GM23338 (cell line): ENCODE measurements around the gene TBC1D5. TPM values are rescaled to one million over a fixed set of nuclear protein-coding genes. Genes with fewer than 3 reads are reported as not detected.

Source experiments
- ATAC-seq: fragments of 200-7000 bp; cut with Tn5 transposase; 3 replicates; pipeline ENCODE4 v1.9.1; 2020
- DNase-seq: peaks from one replicate; pipeline ENCODE4 v3.0.0-alpha.2; 2015; ENCODE audit warnings: low spot score
- H2AFZ ChIP-seq: fragments of 200-600 bp; sonication (generic); 2 replicates; pipeline ENCODE4 v1.8.0; 2016; ENCODE audit warnings: antibody characterized with exemption, mild to moderate bottlenecking, moderate library complexity
- H3F3A ChIP-seq: fragments of 200-600 bp; sonication (generic); replicated peaks from 2 replicates; pipeline ENCODE4 v1.8.0; 2017; ENCODE audit warnings: antibody characterized with exemption, mixed run types, low read depth
- H3K27ac ChIP-seq: fragments of 200-600 bp; sonication (generic); 2 replicates; pipeline ENCODE4 v1.6.1; 2016; ENCODE audit warnings: low read depth
- H3K27me3 ChIP-seq: fragments of 200-600 bp; sonication (generic); 2 replicates; pipeline ENCODE4 v1.8.0; 2016; ENCODE audit warnings: mild to moderate bottlenecking, mixed run types, moderate library complexity; ENCODE audit not compliant: insufficient read depth
- H3K36me3 ChIP-seq: fragments of 200-600 bp; sonication (generic); 2 replicates; pipeline ENCODE4 v1.8.0; 2016; ENCODE audit warnings: mild to moderate bottlenecking; ENCODE audit not compliant: insufficient read depth
- H3K4me1 ChIP-seq: fragments of 200-600 bp; sonication (generic); 2 replicates; pipeline ENCODE4 v1.8.0; 2016; ENCODE audit warnings: mild to moderate bottlenecking, moderate library complexity; ENCODE audit not compliant: insufficient read depth
- H3K4me2 ChIP-seq: fragments of 200-600 bp; sonication (generic); 2 replicates; pipeline ENCODE4 v1.7.1; 2017; ENCODE audit warnings: mixed run types
- H3K4me3 ChIP-seq: fragments of 200-600 bp; sonication (generic); 2 replicates; pipeline ENCODE4 v1.6.1; 2016; ENCODE audit warnings: mixed run types
- H3K79me2 ChIP-seq: fragments of 200-600 bp; sonication (generic); replicated peaks from 2 replicates; pipeline ENCODE4 v1.8.0; 2017; ENCODE audit warnings: mild to moderate bottlenecking; ENCODE audit not compliant: insufficient read depth
- H3K9me2 ChIP-seq: fragments of 200-600 bp; sonication (generic); 2 replicates; pipeline ENCODE4 v1.8.0; 2017; ENCODE audit not compliant: insufficient read depth
- H4K20me1 ChIP-seq: fragments of 200-600 bp; sonication (generic); replicated peaks from 2 replicates; pipeline ENCODE4 v1.8.0; 2017; ENCODE audit warnings: mild to moderate bottlenecking; ENCODE audit not compliant: insufficient read depth
- H3K27ac Mint-ChIP-seq: 2 replicates; pipeline ENCODE4 v1.8.0; 2020; ENCODE audit warnings: inconsistent platforms, mild to moderate bottlenecking, moderate library complexity, mixed read lengths
- H3K27me3 Mint-ChIP-seq: 3 replicates; pipeline ENCODE4 v1.8.0; 2022; ENCODE audit warnings: low read depth, mild to moderate bottlenecking, moderate library complexity, mixed read lengths, inconsistent platforms; ENCODE audit not compliant: insufficient read depth, poor library complexity
- H3K36me3 Mint-ChIP-seq: 3 replicates; pipeline ENCODE4 v1.8.0; 2021; ENCODE audit warnings: low read depth, mild to moderate bottlenecking, inconsistent platforms, moderate library complexity, mixed read lengths
- H3K4me1 Mint-ChIP-seq: 3 replicates; pipeline ENCODE4 v1.8.0; 2020; ENCODE audit warnings: mild to moderate bottlenecking, inconsistent platforms, mixed read lengths
- H3K4me3 Mint-ChIP-seq: 3 replicates; pipeline ENCODE4 v1.8.0; 2021; ENCODE audit warnings: moderate library complexity, mild to moderate bottlenecking, inconsistent platforms, mixed read lengths
- H3K9me3 Mint-ChIP-seq: 3 replicates; pipeline ENCODE4 v1.8.0; 2020; ENCODE audit warnings: moderate library complexity, mild to moderate bottlenecking, inconsistent platforms, mixed read lengths
- CREB1 ChIP-seq: fragments of 250-450 bp; sonication (Bioruptor Pico); IDR thresholded peaks from 2 replicates; pipeline ENCODE4 v1.5.0; 2020; ENCODE audit warnings: low read depth, mild to moderate bottlenecking, moderate library complexity
- EZH2phosphoT487 ChIP-seq: fragments of 200-600 bp; sonication (generic); IDR thresholded peaks from one replicate; pipeline ENCODE4 v1.8.1; 2018; ENCODE audit warnings: antibody characterized with exemption; ENCODE audit not compliant: unreplicated experiment
- POLR2AphosphoS5 ChIP-seq: IDR thresholded peaks from 2 replicates; pipeline ENCODE4 v1.6.1; 2016; ENCODE audit warnings: antibody characterized with exemption, low read depth
- STAT1 ChIP-seq: IDR thresholded peaks from one replicate; pipeline ENCODE4 v1.6.1; 2016; ENCODE audit warnings: antibody characterized with exemption; ENCODE audit not compliant: unreplicated experiment
- ZNF114 ChIP-seq: fragments of 250-450 bp; sonication (Bioruptor Pico); IDR thresholded peaks from 2 replicates; pipeline ENCODE4 v1.5.0; 2020; ENCODE audit warnings: mild to moderate bottlenecking, moderate library complexity
- polyA plus RNA-seq: library from polyadenylated mRNA; unstranded; fragments of >200 nt; fragmentation: Nextera tagmentation; extraction: Ambion mirVana; gene quantifications from 2 replicates; pipeline ENCODE4 v1.2.1, GENCODE V29; 2016
- total RNA-seq: library from RNA; depleted of rRNA; stranded (reverse); fragments of >200 nt; shearing (Covaris generic); gene quantifications from 2 replicates; pipeline ENCODE4 v1.2.3, GENCODE V29; 2014
- TF ChIP-seq, protein P1 (sequence below): fragments of 250-450 bp; sonication (Bioruptor Pico); IDR thresholded peaks from 2 replicates; pipeline ENCODE4 v1.5.0; 2020; ENCODE audit warnings: mild to moderate bottlenecking, moderate library complexity
- TF ChIP-seq, protein P2 (sequence below): IDR thresholded peaks from one replicate; pipeline ENCODE4 v1.6.1; 2018; ENCODE audit warnings: antibody characterized with exemption; ENCODE audit not compliant: unreplicated experiment
- TF ChIP-seq, protein P3 (sequence below): IDR thresholded peaks from 2 replicates; pipeline ENCODE4 v1.6.1; 2016; ENCODE audit warnings: antibody characterized with exemption

Gene TBC1D5
- total and polyA plus RNA-seq, 2 experiments from 2014 or later, result 21.8 to 48.1 TPM

DNA sequence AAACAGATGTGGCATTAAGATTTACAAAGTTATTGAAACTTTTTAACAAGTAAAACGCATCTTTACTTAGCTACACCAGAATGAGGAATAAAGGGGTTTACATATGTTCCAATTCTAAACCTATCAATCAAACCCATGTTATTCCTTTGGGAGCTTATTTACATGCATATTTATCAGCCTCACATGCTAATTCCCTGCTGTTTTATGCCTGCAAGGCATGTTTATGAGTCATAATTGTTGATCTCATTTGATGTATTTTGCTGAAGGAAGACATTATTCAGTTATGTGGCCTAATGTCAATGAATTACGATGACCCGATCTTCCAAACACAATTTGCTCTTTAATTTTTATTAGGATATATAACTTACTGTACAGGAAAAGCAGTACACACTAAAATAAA, 272.9 kb downstream of the TBC1D5 start:
- Histone ChIP-seq H3K9me2 (no peaks in the 10 kb centered on the region), H3K4me3 (no peak overlapping the region), H2AFZ (no peak overlapping the region), H3K27me3 (no peaks in the 10 kb centered on the region), H3F3A (no peaks in the 10 kb centered on the region), H3K79me2 (no peaks in the 10 kb centered on the region), H3K4me1 (no peaks in the 10 kb centered on the region), H3K27ac (no peak overlapping the region), H3K4me2 (no peak overlapping the region), H3K36me3 (no peaks in the 10 kb centered on the region), H4K20me1 (no peaks in the 10 kb centered on the region)
- Mint-ChIP-seq H3K27me3 (no peaks in the 10 kb centered on the region), H3K36me3 (no peaks in the 10 kb centered on the region), H3K27ac (no peak overlapping the region), H3K4me1 (no peaks in the 10 kb centered on the region), H3K9me3 (no peaks in the 10 kb centered on the region), H3K4me3 (no peak overlapping the region)
- ATAC-seq (no peak), DNase-seq (no peak)
- TF ChIP-seq CREB1 (CRISPR knock-in tag), result no peak
- TF ChIP-seq, protein P1, sequence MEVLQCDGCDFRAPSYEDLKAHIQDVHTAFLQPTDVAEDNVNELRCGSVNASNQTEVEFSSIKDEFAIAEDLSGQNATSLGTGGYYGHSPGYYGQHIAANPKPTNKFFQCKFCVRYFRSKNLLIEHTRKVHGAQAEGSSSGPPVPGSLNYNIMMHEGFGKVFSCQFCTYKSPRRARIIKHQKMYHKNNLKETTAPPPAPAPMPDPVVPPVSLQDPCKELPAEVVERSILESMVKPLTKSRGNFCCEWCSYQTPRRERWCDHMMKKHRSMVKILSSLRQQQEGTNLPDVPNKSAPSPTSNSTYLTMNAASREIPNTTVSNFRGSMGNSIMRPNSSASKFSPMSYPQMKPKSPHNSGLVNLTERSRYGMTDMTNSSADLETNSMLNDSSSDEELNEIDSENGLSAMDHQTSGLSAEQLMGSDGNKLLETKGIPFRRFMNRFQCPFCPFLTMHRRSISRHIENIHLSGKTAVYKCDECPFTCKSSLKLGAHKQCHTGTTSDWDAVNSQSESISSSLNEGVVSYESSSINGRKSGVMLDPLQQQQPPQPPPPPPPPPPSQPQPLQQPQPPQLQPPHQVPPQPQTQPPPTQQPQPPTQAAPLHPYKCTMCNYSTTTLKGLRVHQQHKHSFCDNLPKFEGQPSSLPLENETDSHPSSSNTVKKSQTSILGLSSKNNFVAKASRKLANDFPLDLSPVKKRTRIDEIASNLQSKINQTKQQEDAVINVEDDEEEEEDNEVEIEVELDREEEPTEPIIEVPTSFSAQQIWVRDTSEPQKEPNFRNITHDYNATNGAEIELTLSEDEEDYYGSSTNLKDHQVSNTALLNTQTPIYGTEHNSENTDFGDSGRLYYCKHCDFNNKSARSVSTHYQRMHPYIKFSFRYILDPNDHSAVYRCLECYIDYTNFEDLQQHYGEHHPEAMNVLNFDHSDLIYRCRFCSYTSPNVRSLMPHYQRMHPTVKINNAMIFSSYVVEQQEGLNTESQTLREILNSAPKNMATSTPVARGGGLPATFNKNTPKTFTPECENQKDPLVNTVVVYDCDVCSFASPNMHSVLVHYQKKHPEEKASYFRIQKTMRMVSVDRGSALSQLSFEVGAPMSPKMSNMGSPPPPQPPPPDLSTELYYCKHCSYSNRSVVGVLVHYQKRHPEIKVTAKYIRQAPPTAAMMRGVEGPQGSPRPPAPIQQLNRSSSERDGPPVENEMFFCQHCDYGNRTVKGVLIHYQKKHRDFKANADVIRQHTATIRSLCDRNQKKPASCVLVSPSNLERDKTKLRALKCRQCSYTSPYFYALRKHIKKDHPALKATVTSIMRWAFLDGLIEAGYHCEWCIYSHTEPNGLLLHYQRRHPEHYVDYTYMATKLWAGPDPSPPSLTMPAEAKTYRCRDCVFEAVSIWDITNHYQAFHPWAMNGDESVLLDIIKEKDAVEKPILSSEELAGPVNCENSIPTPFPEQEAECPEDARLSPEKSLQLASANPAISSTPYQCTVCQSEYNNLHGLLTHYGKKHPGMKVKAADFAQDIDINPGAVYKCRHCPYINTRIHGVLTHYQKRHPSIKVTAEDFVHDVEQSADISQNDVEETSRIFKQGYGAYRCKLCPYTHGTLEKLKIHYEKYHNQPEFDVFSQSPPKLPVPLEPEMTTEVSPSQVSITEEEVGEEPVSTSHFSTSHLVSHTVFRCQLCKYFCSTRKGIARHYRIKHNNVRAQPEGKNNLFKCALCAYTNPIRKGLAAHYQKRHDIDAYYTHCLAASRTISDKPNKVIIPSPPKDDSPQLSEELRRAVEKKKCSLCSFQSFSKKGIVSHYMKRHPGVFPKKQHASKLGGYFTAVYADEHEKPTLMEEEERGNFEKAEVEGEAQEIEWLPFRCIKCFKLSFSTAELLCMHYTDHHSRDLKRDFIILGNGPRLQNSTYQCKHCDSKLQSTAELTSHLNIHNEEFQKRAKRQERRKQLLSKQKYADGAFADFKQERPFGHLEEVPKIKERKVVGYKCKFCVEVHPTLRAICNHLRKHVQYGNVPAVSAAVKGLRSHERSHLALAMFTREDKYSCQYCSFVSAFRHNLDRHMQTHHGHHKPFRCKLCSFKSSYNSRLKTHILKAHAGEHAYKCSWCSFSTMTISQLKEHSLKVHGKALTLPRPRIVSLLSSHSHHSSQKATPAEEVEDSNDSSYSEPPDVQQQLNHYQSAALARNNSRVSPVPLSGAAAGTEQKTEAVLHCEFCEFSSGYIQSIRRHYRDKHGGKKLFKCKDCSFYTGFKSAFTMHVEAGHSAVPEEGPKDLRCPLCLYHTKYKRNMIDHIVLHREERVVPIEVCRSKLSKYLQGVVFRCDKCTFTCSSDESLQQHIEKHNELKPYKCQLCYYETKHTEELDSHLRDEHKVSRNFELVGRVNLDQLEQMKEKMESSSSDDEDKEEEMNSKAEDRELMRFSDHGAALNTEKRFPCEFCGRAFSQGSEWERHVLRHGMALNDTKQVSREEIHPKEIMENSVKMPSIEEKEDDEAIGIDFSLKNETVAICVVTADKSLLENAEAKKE, result no peak
- no peak for TF ChIP-seq EZH2phosphoT487
- TF ChIP-seq ZNF114, result no peak
- no peak for TF ChIP-seq STAT1
- TF ChIP-seq POLR2AphosphoS5, result no peak
- TF ChIP-seq, protein P2, sequence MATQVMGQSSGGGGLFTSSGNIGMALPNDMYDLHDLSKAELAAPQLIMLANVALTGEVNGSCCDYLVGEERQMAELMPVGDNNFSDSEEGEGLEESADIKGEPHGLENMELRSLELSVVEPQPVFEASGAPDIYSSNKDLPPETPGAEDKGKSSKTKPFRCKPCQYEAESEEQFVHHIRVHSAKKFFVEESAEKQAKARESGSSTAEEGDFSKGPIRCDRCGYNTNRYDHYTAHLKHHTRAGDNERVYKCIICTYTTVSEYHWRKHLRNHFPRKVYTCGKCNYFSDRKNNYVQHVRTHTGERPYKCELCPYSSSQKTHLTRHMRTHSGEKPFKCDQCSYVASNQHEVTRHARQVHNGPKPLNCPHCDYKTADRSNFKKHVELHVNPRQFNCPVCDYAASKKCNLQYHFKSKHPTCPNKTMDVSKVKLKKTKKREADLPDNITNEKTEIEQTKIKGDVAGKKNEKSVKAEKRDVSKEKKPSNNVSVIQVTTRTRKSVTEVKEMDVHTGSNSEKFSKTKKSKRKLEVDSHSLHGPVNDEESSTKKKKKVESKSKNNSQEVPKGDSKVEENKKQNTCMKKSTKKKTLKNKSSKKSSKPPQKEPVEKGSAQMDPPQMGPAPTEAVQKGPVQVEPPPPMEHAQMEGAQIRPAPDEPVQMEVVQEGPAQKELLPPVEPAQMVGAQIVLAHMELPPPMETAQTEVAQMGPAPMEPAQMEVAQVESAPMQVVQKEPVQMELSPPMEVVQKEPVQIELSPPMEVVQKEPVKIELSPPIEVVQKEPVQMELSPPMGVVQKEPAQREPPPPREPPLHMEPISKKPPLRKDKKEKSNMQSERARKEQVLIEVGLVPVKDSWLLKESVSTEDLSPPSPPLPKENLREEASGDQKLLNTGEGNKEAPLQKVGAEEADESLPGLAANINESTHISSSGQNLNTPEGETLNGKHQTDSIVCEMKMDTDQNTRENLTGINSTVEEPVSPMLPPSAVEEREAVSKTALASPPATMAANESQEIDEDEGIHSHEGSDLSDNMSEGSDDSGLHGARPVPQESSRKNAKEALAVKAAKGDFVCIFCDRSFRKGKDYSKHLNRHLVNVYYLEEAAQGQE, result no peak
- TF ChIP-seq, protein P3, sequence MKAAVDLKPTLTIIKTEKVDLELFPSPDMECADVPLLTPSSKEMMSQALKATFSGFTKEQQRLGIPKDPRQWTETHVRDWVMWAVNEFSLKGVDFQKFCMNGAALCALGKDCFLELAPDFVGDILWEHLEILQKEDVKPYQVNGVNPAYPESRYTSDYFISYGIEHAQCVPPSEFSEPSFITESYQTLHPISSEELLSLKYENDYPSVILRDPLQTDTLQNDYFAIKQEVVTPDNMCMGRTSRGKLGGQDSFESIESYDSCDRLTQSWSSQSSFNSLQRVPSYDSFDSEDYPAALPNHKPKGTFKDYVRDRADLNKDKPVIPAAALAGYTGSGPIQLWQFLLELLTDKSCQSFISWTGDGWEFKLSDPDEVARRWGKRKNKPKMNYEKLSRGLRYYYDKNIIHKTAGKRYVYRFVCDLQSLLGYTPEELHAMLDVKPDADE, result no peak
